SK-N-SH (cell line): ENCODE data around the gene NEURL1.

ENCODE experiments used
- EZH2phosphoT487 ChIP-seq: fragments of 200-600 bp; sonication (generic); IDR thresholded peaks from 2 replicates; pipeline ENCODE4 v1.6.1; 2017; ENCODE audit warnings: low read depth, mixed run types, mild to moderate bottlenecking, antibody characterized with exemption, moderate library complexity, borderline replicate concordance
- FOSL2 ChIP-seq: IDR thresholded peaks from 2 replicates; pipeline ENCODE4 v1.4.0; 2012; ENCODE audit warnings: low read depth, mild to moderate bottlenecking, moderate library complexity, borderline replicate concordance
- GATA2 ChIP-seq: sonication (generic); formaldehyde crosslinking; IDR thresholded peaks from 2 replicates; pipeline ENCODE4 v1.5.0; 2020; ENCODE audit warnings: mild to moderate bottlenecking, missing genetic modification reagents
- JUND ChIP-seq: IDR thresholded peaks from 2 replicates; pipeline ENCODE4 v1.4.0; 2012
- NFIC ChIP-seq: IDR thresholded peaks from 2 replicates; pipeline ENCODE4 v1.4.0; 2012; ENCODE audit warnings: borderline replicate concordance
- POLR2AphosphoS5 ChIP-seq: IDR thresholded peaks from 2 replicates; pipeline ENCODE4 v1.6.1; 2012; ENCODE audit warnings: low read depth, low read length
- RAD21 ChIP-seq: IDR thresholded peaks from 2 replicates; pipeline ENCODE4 v1.6.1; 2012; ENCODE audit warnings: mild to moderate bottlenecking, low read length
- RXRA ChIP-seq: IDR thresholded peaks from 2 replicates; pipeline ENCODE4 v1.4.0; 2012; ENCODE audit warnings: low read depth, mild to moderate bottlenecking, borderline replicate concordance
- TF ChIP-seq, protein P1 (sequence below): fragments of 200-600 bp; sonication (generic); IDR thresholded peaks from 2 replicates; pipeline ENCODE4 v1.6.1; 2017; ENCODE audit warnings: antibody characterized with exemption, mild to moderate bottlenecking, moderate library complexity

DNA sequence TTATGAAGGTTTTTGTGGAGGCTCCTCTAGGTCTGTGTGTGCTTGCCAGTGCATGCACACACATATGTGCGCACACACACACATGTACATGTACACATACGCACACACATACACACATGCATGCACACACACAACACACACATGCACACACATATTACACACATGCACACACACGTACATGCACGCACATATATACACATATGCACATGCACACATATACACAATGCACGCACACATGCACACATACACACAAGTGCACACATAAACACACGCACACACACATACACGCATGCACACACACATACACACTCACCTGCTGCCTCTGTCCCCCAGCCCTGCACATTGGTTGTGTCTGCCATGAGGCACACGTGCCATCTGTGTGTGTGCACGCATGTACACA lies 66.3 kb downstream of the NEURL1 start:
- TF ChIP-seq, protein P1, sequence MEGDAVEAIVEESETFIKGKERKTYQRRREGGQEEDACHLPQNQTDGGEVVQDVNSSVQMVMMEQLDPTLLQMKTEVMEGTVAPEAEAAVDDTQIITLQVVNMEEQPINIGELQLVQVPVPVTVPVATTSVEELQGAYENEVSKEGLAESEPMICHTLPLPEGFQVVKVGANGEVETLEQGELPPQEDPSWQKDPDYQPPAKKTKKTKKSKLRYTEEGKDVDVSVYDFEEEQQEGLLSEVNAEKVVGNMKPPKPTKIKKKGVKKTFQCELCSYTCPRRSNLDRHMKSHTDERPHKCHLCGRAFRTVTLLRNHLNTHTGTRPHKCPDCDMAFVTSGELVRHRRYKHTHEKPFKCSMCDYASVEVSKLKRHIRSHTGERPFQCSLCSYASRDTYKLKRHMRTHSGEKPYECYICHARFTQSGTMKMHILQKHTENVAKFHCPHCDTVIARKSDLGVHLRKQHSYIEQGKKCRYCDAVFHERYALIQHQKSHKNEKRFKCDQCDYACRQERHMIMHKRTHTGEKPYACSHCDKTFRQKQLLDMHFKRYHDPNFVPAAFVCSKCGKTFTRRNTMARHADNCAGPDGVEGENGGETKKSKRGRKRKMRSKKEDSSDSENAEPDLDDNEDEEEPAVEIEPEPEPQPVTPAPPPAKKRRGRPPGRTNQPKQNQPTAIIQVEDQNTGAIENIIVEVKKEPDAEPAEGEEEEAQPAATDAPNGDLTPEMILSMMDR = no peak
- no peak for TF ChIP-seq RAD21
- no peak for TF ChIP-seq EZH2phosphoT487
- no peak for TF ChIP-seq GATA2 (CRISPR knock-in tag)
- no peak for TF ChIP-seq FOSL2
- no peak for TF ChIP-seq JUND
- no peak for TF ChIP-seq NFIC
- no peak for TF ChIP-seq RXRA
- no peak for TF ChIP-seq POLR2AphosphoS5
